ENCODE results near the gene OXT.
"Not testable (repeated sequence)": the region's sequence is repeated elsewhere in the genome, so short reads cannot be mapped to it uniquely, and the experiment has no call there.

The OXT gene

GRCh38 chr20:3051385-3052019 lies 19.9 kb upstream of the OXT start:
- no peak for DNase-seq

GRCh38 chr20:3059489-3059888 lies 11.9 kb upstream of the OXT start:
- DNase-seq: no peak

- DNase-seq: not testable (repeated sequence)
These were observed 7.3 kb upstream of the OXT start for GRCh38 chr20:3064119-3064518.

GRCh38 chr20:3067139-3068014 lies 4.0 kb upstream of the OXT start:
- DNase-seq: no peak

- DNase-seq: no peak
These were observed 3.3 kb upstream of the OXT start for GRCh38 chr20:3068075-3068474.

- DNase-seq: peak in 2 of 4 experiments; percentile 24 to 53
These were observed 2.2 kb upstream of the OXT start for GRCh38 chr20:3068986-3069900.

- no peak for DNase-seq
These were observed 695 bp upstream of the OXT start for GRCh38 chr20:3070725-3071124.

GRCh38 chr20:3071266-3071609 lies 182 bp upstream of the OXT start:
- DNase-seq: no peak

- no peak for DNase-seq
These were observed 1.3 kb downstream of the OXT start for GRCh38 chr20:3072530-3073250.

GRCh38 chr20:3073251-3073643 lies 1.8 kb downstream of the OXT start:
- not testable (repeated sequence) for DNase-seq

- DNase-seq: no peak
These were observed 3.4 kb downstream of the OXT start for GRCh38 chr20:3074812-3075211.

- DNase-seq: not testable (repeated sequence)
These were observed 3.9 kb downstream of the OXT start for GRCh38 chr20:3075315-3075714.

GRCh38 chr20:3077618-3078134 lies 6.3 kb downstream of the OXT start:
- no peak for DNase-seq

- no peak for DNase-seq
These were observed 9.5 kb downstream of the OXT start for GRCh38 chr20:3080939-3081388.

GRCh38 chr20:3081641-3082040 lies 10.2 kb downstream of the OXT start:
- DNase-seq: no peak

- no peak for DNase-seq
These were observed 11.0 kb downstream of the OXT start for GRCh38 chr20:3082306-3082951.

GRCh38 chr20:3082955-3083952 lies 11.8 kb downstream of the OXT start:
- no peak for DNase-seq

GRCh38 chr20:3084283-3084985 lies 13.0 kb downstream of the OXT start, which contains the start of gene AVP:
Gene AVP (minus strand): TSS chr20:3084724. CDS start chr20:3084674, 50 bp downstream.
- no peak for DNase-seq

- no peak for DNase-seq
These were observed 13.6 kb downstream of the OXT start for GRCh38 chr20:3084986-3085360.

GRCh38 chr20:3085571-3086072 lies 14.2 kb downstream of the OXT start:
- no peak for DNase-seq
